GM19438 (cell line): ENCODE data around the gene OR2H1.
"Not testable (repeated sequence)": the region's sequence is repeated elsewhere in the genome, so short reads cannot be mapped to it uniquely, and the experiment has no call there.

Experiments
- ATAC-seq: cut with Tn5 transposase; IDR thresholded peaks from one replicate; pipeline ENCODE4 v1.9.1; 2021; ENCODE audit warnings: low read depth; ENCODE audit not compliant: unreplicated experiment

OR2H1 gene

DNA sequence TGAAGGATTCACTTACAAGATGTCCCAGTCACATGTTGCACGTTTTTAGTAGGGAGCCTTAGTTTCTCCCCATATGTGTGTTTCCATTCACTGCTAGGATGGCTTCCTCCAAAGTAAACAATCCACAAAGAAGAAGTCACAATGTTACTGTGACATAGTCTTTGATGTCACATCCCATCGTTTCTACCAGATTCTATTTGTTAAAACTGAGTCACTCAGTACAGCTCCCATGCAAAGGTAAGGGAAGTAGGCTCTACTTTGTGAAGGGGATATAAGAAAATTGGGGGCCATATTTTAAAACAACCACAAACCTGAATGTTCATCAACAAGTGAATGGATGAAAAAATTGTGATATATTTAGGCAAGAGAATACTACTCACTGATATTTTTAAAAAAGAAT lies at the start of gene OR2H1, which contains the start of gene OR11A1:
Gene OR2H1 (plus strand): TSS at position 185 of the 400 bp plus-strand sequence. CDS start 4,615 bp downstream, outside the sequence.
Gene OR11A1 (minus strand): TSS at position 101 of the 400 bp plus-strand sequence. CDS start 29,430 bp downstream, outside the sequence.
- ATAC-seq: no peak

DNA sequence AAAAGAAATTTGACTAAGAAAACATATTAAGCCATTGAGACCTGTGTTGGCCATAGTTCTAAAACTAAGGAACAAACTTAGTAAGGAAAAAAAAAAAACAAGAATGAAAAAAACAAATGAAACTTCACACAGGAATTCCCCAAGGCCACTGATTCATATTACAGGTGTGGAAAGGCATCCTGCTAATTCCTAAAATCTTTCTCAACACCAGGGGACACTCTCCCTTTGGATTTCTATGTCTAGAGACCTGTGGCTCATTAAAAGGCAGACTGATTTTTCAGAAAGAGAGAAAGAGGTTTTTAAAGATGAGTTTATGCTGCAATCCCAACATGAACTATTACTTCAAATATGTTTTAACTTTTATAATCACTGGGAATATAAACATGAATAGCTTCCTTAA lies 42.4 kb upstream of the OR2H1 start, which contains the start of gene OR12D1:
Gene OR12D1 (plus strand): TSS at position 341 of the 400 bp plus-strand sequence.
- ATAC-seq: no peak

DNA sequence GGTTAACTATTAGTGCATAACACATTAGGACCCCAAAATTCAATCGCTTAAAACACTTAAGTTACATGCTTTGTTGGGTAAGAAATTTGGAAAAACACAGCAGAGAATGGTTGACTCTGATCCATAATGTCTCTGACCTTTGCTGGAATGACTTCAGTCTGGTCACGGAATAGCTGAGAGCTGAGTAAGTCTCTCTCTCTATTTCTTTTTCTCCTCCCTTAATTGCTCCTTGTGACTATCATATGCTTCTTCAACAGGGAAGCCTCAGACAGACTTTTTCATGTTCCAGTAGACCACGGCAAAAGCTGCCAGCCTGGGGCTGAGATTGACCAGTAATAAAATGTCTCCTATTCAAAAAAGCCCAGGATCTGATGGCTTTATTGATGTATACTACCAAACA lies 37.4 kb upstream of the OR2H1 start:
- ATAC-seq: no peak

DNA sequence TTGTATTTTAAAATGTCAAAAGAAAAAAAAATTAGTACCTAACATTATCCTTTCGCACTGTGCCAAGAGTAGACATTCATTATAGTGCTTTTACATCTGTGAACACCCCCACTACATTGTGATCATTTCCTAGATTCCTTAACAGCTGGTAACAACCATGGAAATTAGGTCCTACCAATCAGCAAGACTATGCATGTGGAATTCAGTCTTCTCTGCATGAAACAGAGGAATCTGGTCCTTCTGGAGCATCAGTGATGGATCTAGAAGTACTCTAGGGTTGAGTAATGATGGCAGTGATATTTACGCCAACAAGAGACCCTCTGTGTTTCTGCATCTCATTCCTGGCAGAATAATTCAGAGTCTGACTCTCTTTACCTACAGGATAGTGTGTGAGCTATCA lies 32.8 kb upstream of the OR2H1 start:
- no peak for ATAC-seq

DNA sequence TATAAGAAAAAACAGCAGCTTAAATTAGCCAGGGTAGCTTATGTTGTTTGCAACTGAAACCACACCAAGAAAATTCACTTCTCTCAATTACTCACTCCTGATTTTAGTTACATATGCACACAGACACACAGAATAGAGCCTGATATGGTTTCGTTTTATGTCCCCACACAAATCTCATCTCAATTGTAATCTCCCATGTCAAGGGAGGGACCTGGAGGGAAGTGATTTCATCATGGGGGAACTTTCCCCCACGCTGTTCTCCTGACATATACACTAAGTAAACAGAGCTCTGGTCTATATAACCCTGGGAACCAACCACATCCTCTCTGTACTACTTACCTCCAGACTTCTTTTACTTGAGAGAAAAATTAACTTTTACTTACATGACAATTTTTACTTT lies 32.4 kb upstream of the OR2H1 start:
- ATAC-seq: no peak

DNA sequence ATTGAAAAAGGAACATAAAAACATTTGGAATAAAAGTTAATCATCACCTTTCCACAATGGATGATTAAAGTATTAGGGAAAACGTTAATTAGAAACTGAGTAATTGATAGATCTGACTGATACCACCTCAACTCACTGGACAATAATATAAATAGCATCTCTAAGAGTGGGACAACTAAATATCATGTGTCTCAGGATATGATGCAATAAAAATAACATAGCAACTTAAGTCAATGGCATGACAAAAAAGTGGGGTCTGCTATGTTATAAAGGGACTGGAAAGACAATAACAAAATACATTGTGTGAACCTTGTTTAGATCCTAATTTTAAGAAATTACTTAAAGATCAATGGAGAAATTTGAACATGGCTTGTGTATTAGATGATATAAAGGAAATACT lies 31.9 kb upstream of the OR2H1 start:
- ATAC-seq: no peak

DNA sequence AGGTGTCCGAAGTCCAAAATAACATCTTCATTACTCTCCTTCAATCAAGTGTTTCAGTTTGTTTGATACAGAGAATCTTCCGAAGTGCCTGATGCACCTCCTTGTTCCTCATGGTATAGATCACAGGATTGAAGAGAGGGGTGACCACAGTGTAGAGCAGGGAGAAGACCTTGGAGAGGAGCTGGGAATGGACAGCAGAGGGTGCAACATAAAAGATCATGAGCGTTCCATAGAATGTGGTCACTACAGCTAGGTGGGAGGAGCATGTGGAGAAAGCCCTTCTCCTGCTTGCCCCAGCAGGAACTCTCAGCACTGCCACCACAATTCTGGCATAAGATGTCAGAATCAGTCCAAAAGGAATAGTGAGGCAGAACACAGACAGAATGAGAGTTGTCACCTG lies 30.3 kb upstream of the OR2H1 start:
- no peak for ATAC-seq

DNA sequence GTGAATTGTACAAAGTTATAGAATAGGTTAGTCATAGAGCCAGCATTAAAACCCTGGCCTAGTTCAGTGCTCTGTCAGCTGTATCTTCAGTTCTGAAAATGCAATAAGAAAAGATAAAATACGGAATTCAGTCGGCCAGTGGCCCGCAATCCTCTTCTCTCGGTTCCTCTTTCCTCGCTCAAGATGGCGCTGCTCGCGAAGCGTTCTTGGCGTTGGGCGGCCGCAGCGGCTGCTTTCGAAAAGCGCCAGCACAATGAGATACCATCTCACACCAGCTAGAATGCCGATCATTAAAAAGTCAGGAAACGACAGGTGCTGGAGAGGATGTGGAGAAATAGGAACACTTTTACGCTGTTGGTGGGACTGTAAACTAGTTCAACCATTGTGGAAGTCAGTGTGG lies 20.2 kb upstream of the OR2H1 start:
- not testable (repeated sequence) for ATAC-seq

DNA sequence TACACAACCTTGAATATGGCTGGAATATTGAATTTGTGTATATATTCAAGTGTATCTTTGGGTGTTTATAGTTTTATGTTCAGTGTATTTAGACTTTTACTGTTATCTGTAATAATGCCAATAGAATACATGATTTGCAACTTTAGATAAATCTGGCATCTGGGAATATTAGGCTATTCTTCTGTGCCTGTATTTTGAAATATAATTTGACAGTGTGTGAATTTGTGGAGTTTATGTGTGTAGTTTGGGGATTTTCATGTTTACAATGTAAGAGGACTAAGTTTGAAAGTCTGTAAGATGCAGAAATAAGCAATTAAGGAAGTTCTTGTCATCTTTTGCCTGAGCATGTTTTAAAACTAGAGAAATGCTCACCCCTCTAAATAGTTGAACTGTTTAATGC lies 17.9 kb upstream of the OR2H1 start, which contains the start of gene OR10C1:
Gene OR10C1 (plus strand): TSS at position 301 of the 400 bp plus-strand sequence. CDS start 710 bp downstream, outside the sequence.
- ATAC-seq: no peak

DNA sequence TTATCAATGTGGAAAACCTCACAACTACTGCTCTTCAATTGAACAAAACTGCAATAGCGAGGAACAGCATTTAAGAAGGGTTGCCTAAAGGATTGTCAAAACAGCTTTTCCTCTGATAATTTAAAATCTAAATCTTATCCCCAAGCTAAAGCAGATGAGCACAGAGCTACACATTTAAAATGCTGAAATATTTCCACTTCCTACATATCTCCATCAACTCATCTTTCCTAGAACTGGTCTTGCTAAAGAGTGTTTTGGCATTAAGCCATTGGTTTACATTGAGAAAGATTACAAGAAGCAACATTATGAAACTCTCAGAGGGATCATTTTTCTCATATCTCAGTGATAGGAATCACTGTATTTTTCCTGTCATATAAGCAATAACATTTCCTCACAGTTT lies 14.2 kb upstream of the OR2H1 start:
- ATAC-seq: no peak

DNA sequence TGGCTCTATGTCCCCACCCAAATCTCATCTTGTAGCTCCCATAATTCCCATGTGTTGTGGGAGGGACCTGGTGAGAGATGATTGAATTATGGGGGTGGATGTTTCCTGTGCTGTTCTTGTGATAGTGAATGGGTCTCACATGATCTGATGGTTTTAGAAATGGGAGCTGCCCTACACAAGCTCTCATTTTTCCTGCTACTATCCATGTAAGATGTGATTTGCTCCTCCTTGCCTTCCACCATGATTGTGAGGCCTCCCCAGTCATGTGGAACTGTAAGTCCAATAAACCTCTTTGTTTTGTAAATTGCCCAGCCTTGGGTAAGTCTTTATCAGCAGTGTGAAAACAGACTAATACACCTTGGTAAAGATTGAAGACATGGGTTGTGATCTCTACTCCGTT lies 12.9 kb upstream of the OR2H1 start:
- not testable (repeated sequence) for ATAC-seq

DNA sequence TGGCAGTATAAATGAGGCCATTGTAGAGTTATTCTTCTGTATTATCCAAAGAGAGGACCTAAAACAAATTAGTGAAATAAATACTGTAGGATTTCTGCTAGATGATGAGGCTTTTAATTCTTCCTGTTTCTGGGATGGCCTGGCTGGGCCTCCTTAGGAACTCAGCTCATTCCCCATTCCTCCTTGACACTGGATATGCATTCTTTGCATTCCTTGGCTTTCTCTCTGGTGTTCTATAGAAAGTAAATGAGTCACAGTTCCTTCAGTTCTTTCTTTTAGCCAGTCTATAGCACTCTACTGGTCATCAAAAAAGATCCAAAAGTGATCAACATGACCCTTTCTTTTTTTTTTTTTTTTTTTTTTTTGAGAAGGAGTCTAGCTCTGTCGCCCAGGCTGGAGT lies 9.3 kb upstream of the OR2H1 start:
- no peak for ATAC-seq

DNA sequence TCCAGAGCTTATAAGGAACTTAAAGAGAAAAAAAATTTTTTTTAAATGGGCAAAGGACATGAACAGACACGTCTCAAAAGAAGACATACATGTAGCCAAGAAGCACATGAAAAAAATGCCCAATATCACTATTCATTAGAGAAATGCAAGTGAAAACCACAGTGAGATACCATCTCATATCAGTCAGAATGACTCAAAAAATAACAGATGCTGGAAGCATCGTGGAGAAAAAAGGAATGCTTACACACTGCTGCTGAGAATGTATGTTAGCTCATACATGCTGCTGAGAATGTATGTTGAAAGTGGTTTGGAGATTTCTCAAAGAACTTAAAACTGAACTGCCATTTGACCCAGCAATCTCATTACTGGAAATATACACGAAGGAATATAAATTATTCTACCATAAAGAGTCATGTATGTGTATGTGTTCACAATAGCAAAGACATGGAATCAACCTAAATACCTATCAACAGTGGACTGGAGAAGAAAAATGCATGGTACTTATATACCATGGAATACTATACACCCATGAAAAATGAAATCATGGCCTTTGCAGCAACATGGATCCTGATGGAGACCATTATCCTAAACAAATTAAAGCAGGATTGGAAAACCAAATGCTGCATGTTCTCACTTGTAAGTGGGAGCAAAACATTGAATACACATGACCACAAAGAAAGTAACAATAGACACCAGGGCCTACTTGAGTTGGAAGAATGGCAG lies 5.3 kb upstream of the OR2H1 start:
- ATAC-seq: no peak

DNA sequence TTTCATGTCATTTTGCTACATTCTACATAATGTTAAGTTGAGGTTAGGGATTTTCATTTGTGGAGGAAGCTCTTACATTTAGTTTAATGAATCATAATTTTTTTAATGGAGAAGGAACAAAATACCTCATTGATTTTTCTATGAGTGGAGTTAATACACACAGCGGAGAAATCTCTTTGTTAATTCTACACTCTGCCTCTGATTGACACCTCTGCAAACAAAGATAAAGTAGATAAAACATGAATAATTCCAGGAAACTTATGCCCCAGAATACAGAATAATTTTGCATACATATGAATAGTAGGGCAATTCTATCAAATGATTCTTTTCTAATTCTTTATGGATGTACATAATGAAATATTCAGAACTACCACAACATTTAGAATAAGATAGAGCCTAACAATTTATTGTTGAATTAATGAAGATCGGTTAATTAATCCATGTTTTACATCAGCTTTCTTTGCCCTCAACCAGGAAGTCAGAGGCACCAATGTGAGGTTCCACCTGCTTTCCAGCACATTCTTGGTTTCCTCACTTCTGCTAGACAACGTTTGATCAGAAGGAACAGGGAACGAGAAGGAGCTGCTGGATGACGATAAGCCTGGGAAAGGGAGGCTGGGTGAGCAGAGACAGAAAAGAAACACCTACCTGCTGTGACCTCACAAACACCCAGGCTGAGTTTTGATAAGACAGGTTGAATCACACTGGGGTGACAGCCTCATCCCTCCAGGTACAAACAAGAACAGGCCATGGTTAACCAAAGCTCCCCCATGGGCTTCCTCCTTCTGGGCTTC lies 4.3 kb downstream of the OR2H1 start:
- no peak for ATAC-seq

DNA sequence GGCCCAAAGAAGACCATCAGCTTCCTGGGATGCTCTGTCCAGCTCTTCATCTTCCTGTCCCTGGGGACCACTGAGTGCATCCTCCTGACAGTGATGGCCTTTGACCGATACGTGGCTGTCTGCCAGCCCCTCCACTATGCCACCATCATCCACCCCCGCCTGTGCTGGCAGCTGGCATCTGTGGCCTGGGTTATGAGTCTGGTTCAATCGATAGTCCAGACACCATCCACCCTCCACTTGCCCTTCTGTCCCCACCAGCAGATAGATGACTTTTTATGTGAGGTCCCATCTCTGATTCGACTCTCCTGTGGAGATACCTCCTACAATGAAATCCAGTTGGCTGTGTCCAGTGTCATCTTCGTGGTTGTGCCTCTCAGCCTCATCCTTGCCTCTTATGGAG lies 5.1 kb downstream of the OR2H1 start:
- no peak for ATAC-seq

DNA sequence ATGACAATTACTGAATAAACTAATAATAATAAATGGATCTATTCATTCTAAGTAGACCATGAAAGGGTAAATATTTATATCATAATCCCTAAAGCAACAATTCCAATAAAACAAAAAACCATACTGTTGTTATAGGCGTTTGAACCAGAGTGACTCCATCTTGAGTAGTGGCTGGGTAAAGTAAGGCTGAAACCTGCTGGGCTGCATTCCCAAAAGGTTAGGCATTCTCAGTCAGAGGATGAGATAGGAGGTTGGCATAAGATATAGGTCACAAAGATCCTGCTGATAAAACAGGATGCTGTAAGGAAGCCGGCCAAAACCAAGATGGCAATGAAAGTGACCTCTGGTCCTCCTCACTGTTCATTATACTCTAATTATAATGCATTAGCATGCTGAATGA lies 8.3 kb downstream of the OR2H1 start:
- ATAC-seq: no peak

DNA sequence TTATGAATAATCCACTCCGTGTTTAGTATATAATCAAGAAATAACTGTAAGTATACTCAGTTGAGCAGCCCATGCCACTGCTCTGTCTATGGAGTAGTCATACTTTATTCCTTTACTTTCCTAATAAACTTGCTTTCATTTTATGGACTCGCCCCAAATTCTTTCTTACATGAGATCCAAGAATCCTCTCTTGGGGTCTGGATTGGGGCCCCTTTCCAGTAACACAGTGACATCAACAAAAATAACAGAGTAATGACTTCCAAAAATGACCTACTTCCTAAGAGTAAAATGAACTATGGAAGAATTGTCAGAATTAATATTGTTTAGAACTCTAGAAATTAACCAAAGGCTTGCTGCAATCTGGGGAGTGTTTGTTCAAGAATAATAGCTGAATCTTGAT lies 8.8 kb downstream of the OR2H1 start:
- no peak for ATAC-seq

DNA sequence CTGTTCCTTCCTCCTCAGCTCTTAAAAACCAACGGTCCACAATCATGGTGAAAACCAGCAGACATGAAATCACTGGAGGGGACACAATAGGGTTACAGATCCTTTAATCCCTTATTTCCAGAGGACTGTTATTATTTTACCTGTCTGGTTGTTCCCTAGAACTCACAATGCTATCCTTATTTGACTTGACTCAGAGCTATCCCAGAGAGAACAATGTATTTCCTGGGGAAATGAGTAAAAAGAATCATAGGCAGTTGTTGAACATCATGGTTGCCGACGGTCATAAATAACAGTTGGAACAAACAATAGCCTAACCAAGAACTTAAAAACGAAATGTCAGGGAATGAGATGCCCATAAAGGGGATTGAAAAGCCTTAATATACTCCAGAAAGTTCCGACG lies 9.3 kb downstream of the OR2H1 start:
- ATAC-seq: no peak

DNA sequence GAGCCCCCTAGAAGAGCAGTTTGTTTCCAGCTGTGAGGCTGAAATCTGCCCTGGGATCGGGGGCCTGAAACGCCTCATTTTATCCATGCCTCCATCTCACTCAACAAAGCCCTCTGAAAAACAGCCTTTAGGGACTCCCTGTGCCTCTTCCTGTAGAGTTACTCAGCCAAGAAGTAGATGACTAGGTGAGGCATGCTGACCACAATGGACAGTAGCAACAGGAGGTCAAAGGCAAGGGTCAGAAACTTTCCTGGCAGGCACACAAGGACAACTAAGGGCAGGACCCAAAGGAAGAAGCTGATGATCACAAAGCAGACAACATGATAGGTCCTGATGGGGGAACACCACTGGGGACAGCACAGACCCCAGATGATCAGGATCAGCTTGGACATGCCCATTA lies 18.0 kb downstream of the OR2H1 start:
- no peak for ATAC-seq

DNA sequence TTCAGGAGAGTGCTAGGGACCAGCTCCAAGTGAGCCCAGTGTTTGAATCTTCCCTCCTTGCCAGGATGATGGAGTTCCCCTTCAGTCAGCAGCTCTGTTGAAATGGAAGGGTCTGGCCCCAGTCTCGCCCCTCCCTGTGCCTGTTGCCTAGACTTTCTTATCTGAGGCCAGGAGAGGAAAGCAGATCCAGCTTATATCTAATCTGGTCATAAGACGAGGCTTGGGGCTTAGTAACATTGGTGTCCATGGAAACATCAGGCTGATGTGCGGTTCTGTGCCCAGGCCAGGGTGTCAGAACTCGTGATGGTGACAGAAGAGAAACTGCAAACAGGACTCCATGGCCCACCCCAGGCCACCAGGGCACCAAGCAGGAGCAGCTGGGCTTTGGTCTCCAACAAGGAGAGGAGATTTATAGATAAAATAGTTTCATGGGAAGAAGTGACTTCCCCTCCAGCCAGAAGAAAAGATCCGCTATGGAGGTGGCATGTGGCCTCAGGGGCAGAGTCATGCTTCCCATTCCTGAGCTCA lies 21.0 kb downstream of the OR2H1 start:
- ATAC-seq: no peak

DNA sequence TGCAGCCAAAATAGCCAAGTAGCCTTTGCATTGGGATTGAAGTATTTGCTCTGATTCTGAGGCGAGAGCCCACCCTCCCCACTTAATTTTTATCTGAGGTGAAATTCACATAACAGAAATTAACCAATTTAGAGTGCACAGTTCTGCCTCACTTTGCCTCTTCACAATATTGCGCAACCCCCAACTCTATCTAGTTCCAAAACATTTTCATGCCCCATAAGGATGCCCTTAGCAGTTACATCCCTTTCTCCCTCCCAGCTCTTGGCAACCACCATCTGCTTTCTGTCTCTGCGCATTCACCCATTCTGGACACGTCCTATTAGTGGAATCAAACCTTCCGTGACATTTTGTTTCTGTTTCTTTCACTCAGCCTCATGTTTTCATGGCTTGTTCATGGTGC lies 21.8 kb downstream of the OR2H1 start:
- ATAC-seq: no peak
